ENCODE measurements around the gene KLHL8. TPM values are rescaled to one million over a fixed set of nuclear protein-coding genes. Genes with fewer than 3 reads are reported as not detected.

The KLHL8 gene
- total RNA-seq, 1 donor from 2014 or later, result 12.9 TPM

DNA sequence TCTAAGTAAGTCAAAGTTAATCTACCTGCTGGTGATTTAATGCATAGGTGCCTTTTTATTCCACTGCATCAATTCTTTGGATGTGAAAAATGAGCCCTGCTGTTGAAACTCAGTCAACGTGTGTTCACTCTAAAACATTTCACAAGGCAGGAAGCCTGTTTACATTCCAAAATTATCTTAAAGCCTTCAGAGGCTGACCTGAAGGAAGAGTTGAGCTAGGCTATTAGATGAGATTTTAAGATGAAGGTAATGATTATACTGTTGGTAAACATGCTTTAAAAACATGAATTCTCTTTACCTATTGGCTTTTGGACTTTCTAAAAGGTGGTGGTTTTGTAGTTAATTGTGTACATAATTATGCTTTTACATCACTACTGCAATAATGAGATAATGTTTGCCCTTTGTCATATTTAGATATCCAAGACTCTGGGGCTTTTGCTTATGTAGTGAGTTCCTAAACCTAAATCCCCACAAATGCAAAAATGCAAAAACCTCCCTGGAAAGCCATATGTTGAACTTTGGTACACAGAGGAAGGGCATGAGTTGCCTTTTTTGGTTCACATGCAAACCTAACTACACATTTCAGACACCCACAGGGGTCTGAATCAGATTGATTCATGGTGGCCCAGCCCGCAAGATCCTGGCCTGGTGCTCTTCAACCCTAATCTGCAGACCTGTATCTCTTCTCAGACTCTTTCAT is 92.3 kb downstream of the KLHL8 start:
- DNase-seq (ENCODE audit: low read depth) (no peak), FAIRE-seq (no peak)
- TF ChIP-seq, protein P1, sequence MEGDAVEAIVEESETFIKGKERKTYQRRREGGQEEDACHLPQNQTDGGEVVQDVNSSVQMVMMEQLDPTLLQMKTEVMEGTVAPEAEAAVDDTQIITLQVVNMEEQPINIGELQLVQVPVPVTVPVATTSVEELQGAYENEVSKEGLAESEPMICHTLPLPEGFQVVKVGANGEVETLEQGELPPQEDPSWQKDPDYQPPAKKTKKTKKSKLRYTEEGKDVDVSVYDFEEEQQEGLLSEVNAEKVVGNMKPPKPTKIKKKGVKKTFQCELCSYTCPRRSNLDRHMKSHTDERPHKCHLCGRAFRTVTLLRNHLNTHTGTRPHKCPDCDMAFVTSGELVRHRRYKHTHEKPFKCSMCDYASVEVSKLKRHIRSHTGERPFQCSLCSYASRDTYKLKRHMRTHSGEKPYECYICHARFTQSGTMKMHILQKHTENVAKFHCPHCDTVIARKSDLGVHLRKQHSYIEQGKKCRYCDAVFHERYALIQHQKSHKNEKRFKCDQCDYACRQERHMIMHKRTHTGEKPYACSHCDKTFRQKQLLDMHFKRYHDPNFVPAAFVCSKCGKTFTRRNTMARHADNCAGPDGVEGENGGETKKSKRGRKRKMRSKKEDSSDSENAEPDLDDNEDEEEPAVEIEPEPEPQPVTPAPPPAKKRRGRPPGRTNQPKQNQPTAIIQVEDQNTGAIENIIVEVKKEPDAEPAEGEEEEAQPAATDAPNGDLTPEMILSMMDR (IDR thresholded peaks at IDR 0.05; ENCODE audit: insufficient read depth, low read length, severe bottlenecking), result no peak
- Histone ChIP-seq H3K36me3 (ENCODE audit: control insufficient read depth, insufficient read depth, low read length) (peaks cover 23% of the 10 kb centered on the region), H3K27me3 (ENCODE audit: control insufficient read depth, insufficient read depth, low read length) (no peaks in the 10 kb centered on the region), H3K4me3 (ENCODE audit: low read depth, low read length) (no peak overlapping the region)

DNA sequence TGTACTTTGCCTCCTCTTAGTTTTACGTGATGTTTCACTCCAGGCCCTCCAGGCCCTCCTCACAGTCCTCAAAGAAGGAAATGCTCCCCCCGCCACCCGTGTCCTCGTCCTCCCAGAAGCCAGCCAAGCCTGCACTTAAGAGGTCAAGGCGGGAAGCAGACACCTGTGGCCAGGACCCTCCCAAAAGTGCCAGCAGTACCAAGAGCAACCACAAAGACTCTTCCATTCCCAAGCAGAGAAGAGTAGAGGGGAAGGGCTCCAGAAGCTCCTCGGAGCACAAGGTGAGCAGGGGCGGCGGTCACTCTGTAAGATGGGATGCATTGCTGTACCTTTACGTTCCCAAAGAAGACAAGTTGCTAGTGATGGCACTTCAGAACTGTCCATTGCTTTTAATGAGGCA is 94.4 kb downstream of the KLHL8 start:
- DNase-seq (ENCODE audit: low read depth) (no peak), FAIRE-seq (no peak)
- TF ChIP-seq, protein P1 (IDR thresholded peaks at IDR 0.05; ENCODE audit: insufficient read depth, low read length, severe bottlenecking), result no peak
- no peak overlapping the region for H3K4me3 ChIP-seq (ENCODE audit: low read depth, low read length)
- peaks cover 16% of the 10 kb centered on the region for H3K36me3 ChIP-seq (ENCODE audit: control insufficient read depth, insufficient read depth, low read length)
- no peaks in the 10 kb centered on the region for H3K27me3 ChIP-seq (ENCODE audit: control insufficient read depth, insufficient read depth, low read length)

DNA sequence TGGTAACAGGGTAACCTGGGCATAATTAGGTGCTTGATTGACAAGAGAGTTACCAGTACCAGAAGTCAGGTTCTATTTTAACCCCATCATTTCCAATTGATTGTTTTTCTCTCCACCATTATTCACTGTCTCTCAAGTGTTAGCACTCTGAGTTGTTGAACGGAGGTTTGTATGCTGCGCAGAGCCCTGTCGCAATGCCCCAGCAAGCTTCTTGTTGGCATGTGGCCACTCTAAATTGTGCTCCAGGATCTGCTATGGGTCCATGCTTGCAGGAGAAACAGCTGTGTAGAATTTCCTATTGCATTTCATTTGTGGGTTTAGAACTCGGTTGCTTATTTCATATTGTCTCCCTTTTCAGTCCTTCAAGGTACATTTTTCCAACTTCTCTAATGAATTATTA is 98.2 kb downstream of the KLHL8 start:
- peak; percentile 80 for DNase-seq (ENCODE audit: low read depth)
- H3K4me3 ChIP-seq (ENCODE audit: low read depth, low read length), result peak overlapping the region; percentile 40
- peak; percentile 23 for FAIRE-seq

DNA sequence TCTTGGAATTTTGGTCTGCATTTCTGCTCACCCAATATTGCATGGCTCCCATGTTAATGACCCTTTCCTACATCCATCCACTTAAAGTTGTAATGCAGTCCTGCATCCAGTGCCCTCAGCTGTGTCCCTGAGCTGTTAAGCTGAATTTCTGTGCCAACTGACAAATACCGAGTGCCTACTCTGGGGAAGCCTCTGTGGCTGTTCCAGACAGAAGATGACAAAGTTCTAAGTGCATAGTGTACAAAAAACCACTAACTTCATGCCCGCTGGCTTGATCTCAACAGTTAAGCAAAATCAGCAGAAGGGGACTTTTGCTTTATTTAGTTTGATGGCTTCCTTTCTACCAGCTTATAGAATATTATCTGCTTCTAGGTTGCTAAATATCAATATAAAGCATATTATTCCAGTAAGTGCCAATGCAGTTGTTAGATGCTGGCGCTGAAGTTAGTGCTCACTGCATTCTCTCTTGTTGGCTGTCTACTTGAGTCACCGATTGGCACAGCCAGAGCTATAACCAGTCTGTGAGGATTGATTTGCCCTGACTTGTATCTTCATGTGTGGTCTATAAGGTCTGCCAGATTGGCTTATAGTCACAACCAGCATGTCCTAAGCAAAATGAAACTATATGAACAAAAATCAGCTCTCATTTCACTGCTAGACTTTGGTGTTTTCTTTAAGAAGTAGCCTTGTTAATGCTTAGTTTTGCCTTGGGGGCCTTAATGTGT is 98.9 kb downstream of the KLHL8 start:
- Histone ChIP-seq H3K27me3 (ENCODE audit: control insufficient read depth, insufficient read depth, low read length) (no peaks in the 10 kb centered on the region), H3K36me3 (ENCODE audit: control insufficient read depth, insufficient read depth, low read length) (peaks cover 10% of the 10 kb centered on the region), H3K4me3 (ENCODE audit: low read depth, low read length) (peak overlapping the region; percentile 40)
- TF ChIP-seq, protein P1 (IDR thresholded peaks at IDR 0.05; ENCODE audit: insufficient read depth, low read length, severe bottlenecking), result no peak
- DNase-seq (ENCODE audit: low read depth) (peak; percentile 99), FAIRE-seq (peak; percentile 86)

More for the DNA sequence above, 98.2 kb downstream of the KLHL8 start:
- H3K27me3 ChIP-seq (ENCODE audit: control insufficient read depth, insufficient read depth, low read length), result no peaks in the 10 kb centered on the region
- TF ChIP-seq, protein P1 (IDR thresholded peaks at IDR 0.05; ENCODE audit: insufficient read depth, low read length, severe bottlenecking), result no peak
- H3K36me3 ChIP-seq (ENCODE audit: control insufficient read depth, insufficient read depth, low read length), result peaks cover 10% of the 10 kb centered on the region

DNA sequence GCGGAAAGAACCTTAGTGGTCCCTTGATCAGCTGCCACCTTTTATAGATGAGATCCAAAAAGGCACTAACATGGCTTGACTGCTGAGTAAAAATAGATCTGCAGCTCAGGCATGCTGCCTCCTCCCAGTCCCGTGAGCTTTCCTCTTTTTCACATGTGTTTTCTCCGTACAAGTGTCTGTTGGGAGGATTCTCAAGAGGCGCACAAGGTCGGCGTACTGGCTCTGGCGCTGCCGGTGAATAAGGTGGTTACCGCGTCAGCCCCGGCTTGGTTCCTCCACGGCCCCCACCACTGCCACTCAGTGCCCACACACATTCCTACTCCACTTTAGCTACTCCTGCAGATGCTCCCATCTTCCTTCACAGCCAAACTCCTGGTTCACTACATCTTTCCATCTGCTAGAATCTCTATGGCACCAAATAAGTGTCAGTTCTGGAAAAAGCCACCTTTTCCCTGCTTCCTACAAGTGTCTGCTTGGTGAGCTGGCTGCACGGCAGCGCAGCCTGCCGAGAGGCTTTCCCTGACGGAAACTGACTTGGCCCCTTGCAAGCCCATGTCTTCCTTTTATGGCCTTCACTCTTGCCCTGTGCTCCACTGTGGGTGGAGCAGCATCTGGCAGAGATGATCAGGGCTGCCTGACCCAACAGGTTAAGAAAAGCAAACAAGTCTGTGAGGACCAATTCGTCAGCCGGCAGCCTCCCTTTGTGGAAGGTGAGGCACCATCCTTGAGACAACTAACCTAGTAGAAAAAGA is 99.8 kb downstream of the KLHL8 start:
- peak; percentile 90 for FAIRE-seq
- Histone ChIP-seq H3K27me3 (ENCODE audit: control insufficient read depth, insufficient read depth, low read length) (no peaks in the 10 kb centered on the region), H3K36me3 (ENCODE audit: control insufficient read depth, insufficient read depth, low read length) (peaks cover 4% of the 10 kb centered on the region), H3K4me3 (ENCODE audit: low read depth, low read length) (peak overlapping the region; percentile 5)
- DNase-seq (ENCODE audit: low read depth), result peak; percentile 98
- TF ChIP-seq, protein P1 (IDR thresholded peaks at IDR 0.05; ENCODE audit: insufficient read depth, low read length, severe bottlenecking), result peak; percentile 39

All from bronchial epithelial cell (primary cell).